Stimulated activated naive CD4-positive, alpha-beta T cell (primary cell): ENCODE results near the gene HSF5.
"Not testable (repeated sequence)": the region's sequence is repeated elsewhere in the genome, so short reads cannot be mapped to it uniquely, and the experiment has no call there.

ENCODE experiments used
- DNase-seq, 6 experiments: peaks; one replicate each; lab custom pipeline; 2025; lab: John Stamatoyannopoulos, UW

The HSF5 gene

DNA sequence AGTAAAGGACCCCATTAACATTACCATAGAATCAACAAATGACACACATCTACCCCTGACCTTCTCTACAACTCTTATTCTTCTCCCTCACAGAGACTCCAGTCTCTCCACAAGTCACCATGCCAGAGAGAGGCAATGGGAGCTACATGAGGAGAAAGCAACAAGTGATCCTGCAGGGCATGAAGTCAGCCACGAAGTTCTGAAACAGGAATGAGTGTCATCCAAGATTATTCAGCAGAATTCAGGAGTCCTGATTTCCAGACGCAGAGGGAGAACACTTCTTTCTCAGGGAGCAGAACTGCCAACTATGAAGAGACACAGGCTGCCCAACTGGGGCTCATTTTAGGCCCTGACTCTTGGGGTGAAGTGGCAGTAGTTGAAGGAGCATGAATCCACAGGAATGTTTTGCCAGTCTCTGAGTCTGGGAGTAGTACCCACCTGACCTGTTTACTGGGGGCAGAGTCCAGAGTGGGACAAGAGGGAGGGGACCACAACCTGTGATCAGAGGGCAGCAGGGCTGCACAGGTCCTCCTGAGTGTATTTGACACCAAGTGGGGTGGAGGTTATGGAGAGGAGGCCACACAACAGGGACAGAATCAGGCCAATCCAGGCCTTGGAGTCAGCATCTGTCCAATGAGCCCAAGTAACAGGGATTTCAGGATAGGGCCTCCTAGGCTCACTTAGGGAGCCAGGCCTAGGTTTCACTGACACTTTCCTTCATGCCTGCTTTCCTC is 28.6 kb upstream of the HSF5 start:
- no peak for DNase-seq

DNA sequence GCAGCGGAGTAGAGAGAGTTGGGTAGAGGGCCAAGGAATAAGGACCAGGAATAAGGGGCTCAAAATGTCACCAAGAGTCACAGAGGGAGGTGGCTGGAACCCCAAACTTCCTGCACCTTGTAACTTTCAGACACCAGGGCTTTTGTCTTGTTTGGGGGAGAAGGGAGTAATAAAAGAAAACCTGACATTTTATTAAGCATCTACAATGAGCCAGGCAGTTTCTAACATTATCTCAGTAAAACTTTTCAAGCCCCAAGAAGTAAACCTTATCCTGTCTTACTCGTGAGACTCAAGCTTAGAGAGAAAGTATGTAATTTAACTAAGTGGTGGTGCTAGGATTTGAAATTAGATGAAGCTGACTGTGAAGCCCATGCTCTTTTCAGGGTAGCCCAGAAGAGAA is 27.1 kb upstream of the HSF5 start:
- no peak for DNase-seq

- DNase-seq, result no peak
These were observed 26.6 kb upstream of the HSF5 start for GRCh38 chr17:58514770-58515157.

DNA sequence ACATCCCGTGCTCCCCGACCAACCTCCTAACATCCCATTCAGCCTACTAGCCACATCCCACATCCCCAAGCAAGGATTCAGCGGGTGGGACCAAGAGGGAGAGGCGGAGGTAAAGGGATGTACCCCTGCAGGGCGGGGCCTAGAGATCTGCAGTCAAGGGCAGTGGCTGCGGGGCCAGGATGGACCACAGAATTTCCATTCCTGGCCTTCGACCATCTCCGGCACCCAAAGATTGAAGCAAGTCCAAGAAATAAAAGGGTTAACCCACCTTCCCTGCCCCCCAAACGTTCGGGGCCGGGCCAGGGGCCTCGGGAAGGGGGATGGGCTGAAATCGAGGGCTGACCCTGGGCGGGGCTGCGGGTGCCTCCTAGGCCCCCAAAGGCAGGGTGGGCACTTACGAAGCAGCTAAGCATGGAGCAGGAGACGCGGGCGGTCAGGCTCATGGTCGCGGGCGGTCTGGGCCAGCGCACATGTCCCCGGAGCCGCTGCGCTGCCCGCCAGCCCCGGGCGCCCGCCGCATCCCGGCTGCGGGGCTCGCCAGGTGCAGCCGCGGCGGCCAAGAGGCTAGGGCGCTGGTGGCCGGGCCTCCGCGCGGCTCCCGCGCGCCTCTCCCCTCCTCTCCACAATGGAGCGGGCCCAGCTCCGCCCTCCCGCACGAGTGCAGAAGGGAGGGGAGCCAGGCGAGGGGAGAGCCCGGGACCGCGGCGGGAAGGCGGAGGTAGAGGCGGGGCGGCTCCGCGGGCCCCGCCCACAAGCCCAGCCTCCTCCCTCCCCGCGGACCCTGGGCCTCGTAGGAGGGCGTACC is 26.0 kb upstream of the HSF5 start, which contains the start of gene MTMR4:
MTMR4 (minus strand) TSS at position 674 of the 805 bp plus-strand sequence; CDS start at position 443, 231 bp downstream.
- DNase-seq, result peak; percentile 21 to 77 (median 58)

DNA sequence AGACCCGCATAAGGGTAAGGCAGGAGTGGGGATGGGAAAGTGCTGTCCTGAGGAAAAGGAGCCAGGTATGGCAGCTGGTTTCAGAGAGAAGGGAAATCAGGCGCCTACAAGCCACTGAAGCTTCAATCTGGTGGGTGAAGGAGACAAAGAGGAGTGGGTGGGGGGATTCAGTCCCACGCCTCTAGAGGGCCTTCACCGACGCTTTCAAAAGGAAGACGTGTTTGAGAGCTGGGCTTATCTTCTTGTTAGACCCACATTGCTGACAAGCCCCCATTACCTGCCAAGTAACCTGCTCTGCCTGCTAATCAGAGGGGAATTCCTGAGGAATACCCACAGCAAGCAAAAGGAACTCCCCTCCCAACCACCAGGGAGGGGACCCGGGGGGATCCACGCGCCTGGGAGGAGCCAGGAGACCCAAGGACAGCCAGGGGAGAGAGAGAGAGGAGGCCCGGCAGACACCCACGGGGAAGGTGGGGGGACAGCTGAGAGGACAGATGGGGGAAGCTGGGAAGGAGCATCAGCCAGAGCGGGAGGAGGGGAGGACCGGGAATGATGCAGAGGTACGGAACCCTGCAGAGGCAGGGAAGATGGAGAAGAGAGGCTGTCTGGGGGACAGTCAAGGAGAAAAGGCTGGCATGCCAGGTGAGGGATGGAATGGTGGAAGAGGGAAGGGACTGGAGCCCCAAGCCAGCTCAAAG is 25.2 kb upstream of the HSF5 start:
- DNase-seq, result peak in 1 of 6 experiments; percentile 9

- no peak for DNase-seq
These were observed 21.9 kb upstream of the HSF5 start for GRCh38 chr17:58510075-58510474.

GRCh38 chr17:58508341-58509067 is 20.3 kb upstream of the HSF5 start:
- DNase-seq, result no peak

GRCh38 chr17:58507123-58507634 is 19.0 kb upstream of the HSF5 start:
- DNase-seq, result no peak

GRCh38 chr17:58506354-58507080 is 18.3 kb upstream of the HSF5 start:
- no peak for DNase-seq

GRCh38 chr17:58504826-58505351 is 16.7 kb upstream of the HSF5 start:
- no peak for DNase-seq

GRCh38 chr17:58503866-58504265 is 15.7 kb upstream of the HSF5 start:
- DNase-seq, result no peak

GRCh38 chr17:58503134-58503533 is 14.9 kb upstream of the HSF5 start:
- not testable (repeated sequence) for DNase-seq

DNA sequence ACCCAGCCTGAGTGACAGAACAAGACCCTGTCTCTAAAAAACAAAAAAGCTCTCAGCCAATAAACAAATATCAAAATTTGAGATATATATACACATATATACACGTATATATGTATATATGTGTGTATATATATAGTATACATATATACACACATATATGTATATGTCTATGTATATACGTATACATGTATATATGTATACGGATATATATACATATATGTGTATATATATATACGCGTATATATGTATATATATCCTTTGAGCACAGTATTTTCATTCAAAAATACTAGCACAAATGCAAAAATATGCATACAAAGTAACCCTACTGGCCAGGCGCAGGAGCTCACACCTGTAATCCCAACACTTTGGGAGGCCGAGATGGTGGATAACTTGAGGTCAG is 13.2 kb upstream of the HSF5 start:
- no peak for DNase-seq

DNA sequence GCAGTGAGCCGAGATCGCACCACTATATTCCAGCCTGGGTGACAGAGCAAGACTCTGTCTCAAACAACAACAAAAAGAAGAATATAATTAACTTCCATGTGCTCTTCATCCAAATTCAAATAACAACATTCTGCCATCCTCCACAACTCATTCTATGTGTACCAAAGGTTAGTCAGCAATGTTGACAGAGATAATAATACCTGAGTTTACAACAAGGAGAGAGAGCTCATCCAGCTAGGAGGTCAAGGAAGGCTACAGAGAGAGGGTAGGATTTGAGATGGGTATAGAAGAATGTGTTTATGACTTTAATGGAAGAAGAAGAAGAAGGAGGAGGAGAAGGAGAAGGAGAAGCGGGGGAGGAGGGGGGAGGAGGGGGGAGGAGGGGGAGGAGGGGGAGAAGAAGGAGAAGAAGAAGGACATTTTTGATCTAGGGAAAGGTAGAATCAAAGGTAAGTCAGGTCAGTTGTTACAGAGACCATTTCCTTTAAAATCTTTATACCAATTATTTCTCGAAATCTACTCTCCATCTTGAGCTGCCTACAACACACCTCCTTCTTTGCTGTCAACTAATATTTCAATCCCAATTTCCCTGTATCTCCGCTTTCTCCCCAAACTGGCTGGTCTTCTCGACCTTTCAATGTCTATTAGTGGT is 10.1 kb upstream of the HSF5 start:
- DNase-seq, result no peak

DNA sequence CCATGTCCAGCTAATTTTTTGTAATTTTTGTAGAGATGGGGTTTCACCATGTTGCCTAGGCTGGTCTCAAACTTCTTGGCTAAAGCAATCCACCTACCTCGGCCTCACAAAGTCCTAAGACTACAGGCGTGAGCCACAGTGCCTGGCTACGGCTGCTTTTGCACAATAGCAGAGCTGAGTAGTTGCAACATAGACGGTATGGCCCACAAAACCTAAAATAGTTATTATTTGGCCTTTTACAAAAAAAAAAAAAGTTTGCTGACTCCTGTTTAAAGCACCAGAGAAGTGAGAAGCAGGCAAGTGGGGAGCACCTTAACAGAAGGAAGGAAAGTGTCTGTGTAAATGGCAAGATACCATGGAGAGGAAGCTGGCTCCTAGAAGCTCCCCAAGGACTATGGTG is 5.3 kb upstream of the HSF5 start:
- no peak for DNase-seq

- no peak for DNase-seq
These were observed 4.3 kb upstream of the HSF5 start for GRCh38 chr17:58492238-58493121.

DNA sequence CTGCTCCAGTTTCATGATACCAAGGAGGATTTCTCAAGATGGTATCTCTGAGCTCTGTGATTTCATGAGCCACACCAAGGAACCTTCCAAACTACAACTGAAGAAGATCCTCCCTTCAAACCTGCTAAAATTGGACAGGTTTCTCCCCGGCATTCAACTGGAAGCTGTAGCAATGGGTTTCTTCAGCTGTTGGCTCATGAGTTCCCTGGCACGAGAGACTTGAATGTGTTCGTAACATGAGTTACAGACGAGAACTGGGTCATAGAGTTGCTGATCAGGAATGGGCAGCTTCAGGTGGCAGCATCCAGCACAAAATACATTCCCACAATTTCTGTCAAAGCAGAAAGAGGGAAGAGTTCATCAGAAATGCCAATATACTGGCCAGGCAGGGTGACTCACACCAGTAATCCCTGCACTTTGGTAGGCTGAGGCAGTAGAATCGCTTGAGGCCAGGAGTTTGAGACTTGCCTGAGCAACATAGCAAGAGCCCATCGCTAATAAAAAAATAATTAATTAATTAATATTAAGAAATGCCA is 3.4 kb upstream of the HSF5 start:
- DNase-seq, result no peak

DNA sequence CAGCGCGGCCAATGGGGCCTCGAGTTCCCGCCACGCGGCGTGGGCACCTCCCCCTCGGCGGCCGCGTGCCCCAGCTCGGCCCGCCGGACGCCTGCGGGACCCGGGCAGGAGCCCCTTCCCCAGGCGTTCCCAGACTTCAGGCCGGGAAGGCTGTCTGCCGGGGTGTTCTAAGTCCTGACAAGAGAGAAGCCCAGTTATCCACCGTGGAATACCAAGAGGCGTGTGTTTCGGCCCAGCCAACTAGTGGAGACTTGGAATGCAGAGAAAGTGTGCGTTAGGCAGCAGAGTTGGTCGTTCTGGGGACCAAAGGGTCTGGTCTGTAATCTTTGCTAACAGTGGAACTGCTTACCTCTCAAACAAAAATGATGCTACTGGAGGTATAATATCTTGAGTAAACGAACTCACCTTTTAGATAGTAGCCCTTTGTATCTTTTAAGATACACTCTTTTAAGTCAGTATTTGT is 251 bp upstream of the HSF5 start:
- no peak for DNase-seq

DNA sequence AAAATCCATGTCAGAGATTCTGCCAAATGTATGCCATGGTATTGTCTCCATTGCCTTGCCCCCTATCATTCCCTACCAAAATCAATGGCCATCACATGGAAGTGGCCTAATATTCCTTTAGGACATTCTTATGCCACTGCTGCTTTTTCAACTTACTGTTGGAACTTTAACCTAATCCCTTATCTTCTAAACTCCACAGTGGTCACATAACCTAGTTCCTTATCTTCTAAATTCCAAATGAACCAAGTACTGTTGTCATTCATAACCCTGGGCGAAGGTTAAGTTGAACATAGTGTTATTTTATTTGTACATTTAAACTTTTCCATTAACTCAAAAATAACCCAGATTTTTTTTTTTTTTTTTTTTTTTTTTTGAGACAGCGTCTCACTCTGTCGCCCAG is 3.6 kb downstream of the HSF5 start:
- no peak for DNase-seq
